T-helper 1 cell treated with Interleukin-12 subunit alpha and Interleukin-12 subunit beta and Interleukin-4 antibody, amounts not matched to agents 30 μg/mL and 1 μg/mL, for 36 hours (primary cell): ENCODE data around the gene TOP3A.
A peak's percentile ranks its signal among the peaks of the same experiment; 100 is the strongest.

Experiments used
- H3K27ac Mint-ChIP-seq: one replicate; pipeline ENCODE4 v1.8.0; 2021; ENCODE audit warnings: mild to moderate bottlenecking, mixed read lengths
- H3K27me3 Mint-ChIP-seq: one replicate; pipeline ENCODE4 v1.8.0; 2021; ENCODE audit warnings: low read depth, mixed read lengths
- H3K36me3 Mint-ChIP-seq: one replicate; pipeline ENCODE4 v1.8.0; 2021; ENCODE audit warnings: low read depth, mixed read lengths
- H3K4me1 Mint-ChIP-seq: one replicate; pipeline ENCODE4 v1.8.0; 2021; ENCODE audit warnings: low read depth, mixed read lengths
- H3K4me3 Mint-ChIP-seq: one replicate; pipeline ENCODE4 v1.8.0; 2021; ENCODE audit warnings: mild to moderate bottlenecking, moderate library complexity, mixed read lengths
- H3K9me3 Mint-ChIP-seq: one replicate; pipeline ENCODE4 v1.8.0; 2021; ENCODE audit warnings: mixed read lengths

Gene TOP3A

DNA sequence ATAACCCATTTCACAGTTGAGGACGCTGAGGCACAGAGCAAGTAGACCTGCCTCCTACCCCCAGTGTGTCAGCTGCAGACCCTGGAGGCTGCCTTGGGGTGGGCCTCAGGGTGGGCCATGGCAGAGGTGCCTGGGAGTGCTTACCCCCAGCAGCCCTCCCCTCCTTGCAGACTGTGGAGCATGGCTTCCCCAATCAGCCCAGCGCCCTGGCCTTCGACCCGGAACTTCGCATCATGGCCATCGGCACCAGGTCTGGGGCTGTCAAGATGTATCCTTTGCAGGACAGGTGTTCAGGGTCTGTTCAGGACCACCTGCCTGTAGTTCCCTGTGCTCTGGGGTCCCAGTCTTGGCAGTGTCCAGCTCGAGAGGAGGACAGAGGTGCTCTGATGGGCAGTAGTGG lies 85.0 kb downstream of the TOP3A start:
- Mint-ChIP-seq H3K9me3 (no peaks in the 10 kb centered on the region), H3K27ac (no peak overlapping the region), H3K36me3 (no peaks in the 10 kb centered on the region), H3K27me3 (no peaks in the 10 kb centered on the region), H3K4me3 (no peak overlapping the region), H3K4me1 (peaks cover 19% of the 10 kb centered on the region)

DNA sequence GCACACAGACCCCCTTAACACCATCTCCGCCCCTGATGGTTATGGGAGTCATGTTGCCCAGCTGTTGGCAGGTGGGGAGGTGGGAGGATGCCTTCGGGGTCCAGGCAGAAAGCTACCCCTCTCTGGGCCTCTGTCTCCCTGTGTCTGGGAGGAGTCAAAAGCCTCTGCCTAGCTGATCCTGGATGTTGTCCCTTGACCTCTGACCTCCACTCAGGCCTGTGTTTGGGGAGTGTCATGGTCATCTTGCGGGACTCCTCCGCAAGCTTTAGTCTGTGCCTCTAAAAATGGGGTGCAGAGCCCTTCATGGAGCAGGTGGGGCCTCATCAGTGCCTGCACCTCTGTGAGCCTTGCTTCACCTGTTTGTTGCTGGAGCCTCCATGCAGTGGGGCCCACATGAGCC lies 85.5 kb downstream of the TOP3A start:
- Mint-ChIP-seq H3K4me1 (peaks cover 20% of the 10 kb centered on the region), H3K4me3 (no peak overlapping the region), H3K27ac (no peak overlapping the region)

DNA sequence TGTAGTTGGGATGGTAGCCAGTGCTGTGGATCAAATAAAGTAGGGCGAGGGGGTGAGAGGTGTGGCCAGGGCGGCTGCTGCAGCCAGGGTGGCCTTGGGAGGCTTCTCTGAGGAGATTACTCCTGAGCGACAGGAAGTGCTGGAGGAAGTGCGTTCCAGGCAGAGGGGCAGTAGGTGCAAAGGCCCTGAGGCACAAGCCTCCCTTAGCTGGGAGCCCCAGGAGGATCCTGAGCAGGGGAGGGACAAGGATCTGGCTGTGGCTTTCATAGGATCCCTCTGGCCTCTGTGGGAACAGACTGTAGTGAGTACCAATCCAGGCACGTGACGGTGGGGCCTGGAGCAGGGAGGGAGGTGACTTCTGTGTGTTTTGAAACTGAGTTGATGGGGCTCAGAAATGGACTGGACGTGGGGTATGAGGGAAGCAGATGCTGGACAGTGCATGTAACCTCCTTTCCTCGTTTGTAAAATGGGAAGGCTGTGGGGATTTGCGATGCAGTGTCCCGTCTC lies 86.6 kb downstream of the TOP3A start:
- Mint-ChIP-seq H3K4me3 (no peak overlapping the region), H3K27me3 (no peaks in the 10 kb centered on the region), H3K27ac (no peak overlapping the region), H3K4me1 (peaks cover 20% of the 10 kb centered on the region), H3K9me3 (no peaks in the 10 kb centered on the region), H3K36me3 (no peaks in the 10 kb centered on the region)

More for the DNA sequence above, 85.5 kb downstream of the TOP3A start:
- Mint-ChIP-seq H3K9me3 (no peaks in the 10 kb centered on the region), H3K27me3 (no peaks in the 10 kb centered on the region), H3K36me3 (no peaks in the 10 kb centered on the region)

DNA sequence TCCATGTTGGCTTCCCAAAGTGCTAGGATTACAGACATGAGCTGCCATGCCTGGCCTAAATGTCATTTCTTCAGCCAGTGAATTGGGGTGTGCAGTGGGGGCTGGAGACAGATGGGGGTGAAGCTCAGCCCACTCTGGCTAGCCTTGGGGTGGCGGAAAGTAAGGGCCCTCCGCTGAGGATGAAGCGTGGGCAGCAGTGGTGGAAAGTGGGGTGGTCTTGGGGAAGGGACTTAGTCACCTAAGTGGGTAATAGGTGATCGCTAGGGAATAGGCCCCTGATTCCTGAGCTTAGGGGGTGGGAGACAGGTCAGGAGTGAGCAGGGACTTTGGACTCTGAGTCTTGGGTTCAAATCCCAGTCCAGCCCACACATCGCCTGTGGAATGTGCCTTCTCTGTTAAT lies 87.2 kb downstream of the TOP3A start:
- H3K27ac Mint-ChIP-seq: peak overlapping the region; percentile 2
- peaks cover 20% of the 10 kb centered on the region for H3K4me1 Mint-ChIP-seq
- no peak overlapping the region for H3K4me3 Mint-ChIP-seq
- H3K36me3 Mint-ChIP-seq: no peaks in the 10 kb centered on the region
- H3K27me3 Mint-ChIP-seq: no peaks in the 10 kb centered on the region
- no peaks in the 10 kb centered on the region for H3K9me3 Mint-ChIP-seq

DNA sequence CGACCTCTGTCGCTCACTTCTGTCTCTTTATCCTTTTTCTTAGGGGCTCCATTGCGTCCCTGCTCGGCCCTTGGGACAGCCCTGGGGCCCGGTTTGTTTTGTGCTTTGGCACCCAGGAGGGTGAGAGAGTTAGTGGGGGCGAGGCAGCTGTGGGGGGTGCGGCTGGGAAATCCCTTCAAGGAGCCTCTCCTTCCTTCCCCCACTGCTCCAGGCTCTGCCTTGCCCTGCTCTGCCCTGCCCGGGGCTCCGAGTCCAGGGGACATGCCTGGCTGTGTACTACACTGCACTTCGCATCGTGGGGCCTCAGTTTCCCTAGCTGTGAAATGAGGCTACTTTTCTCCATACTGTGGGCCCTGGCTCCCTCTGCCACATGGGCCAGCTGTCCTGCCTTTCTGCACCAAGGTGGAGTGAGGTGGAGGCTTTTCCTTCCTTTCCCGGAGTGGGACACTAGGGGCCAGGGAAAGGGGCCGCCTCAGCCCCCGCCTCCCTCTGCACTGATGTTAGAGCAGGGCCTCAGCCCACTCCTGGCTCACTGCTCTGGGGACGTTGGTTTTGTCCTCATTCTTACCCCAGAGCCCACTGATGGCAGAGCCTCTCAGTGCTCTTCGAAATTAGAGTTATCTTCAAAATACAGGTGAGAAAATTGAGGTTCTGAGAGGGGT lies 88.4 kb downstream of the TOP3A start:
- Mint-ChIP-seq H3K4me3 (peak overlapping the region; percentile 98), H3K27me3 (no peaks in the 10 kb centered on the region), H3K9me3 (no peaks in the 10 kb centered on the region), H3K36me3 (no peaks in the 10 kb centered on the region), H3K4me1 (peaks cover 20% of the 10 kb centered on the region), H3K27ac (peak overlapping the region; percentile 93)

DNA sequence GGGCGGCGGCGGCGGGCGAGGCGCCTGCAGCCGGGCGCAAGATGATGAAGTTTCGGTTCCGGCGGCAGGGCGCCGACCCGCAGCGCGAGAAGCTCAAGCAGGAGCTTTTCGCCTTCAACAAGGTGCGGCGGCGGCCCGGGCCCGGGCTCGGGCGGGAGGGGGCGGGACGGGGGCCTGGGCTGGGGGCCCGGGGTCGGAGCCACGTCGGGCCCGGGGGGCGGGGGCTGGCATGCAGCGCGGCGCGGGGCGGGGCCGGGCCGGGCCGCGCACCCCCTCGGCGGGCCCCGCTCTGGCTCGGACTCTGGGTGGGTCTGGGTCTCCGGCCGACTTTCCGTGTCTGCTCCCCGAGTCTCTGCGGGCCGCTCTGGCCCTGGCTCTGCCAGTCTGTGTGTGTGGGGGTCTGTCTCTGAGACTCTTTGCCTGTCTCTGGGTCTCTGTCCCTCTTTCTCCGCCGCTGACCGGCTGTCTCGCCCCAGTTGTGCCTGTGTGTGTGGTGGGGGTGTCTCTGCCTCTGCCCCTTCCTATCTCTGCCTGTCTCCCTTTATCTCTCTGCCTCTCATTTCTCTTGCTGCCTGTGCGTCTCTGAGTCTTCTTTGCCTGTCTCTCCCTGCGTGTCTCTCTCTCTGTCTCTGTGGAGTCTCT lies 89.0 kb downstream of the TOP3A start:
- Mint-ChIP-seq H3K27me3 (no peaks in the 10 kb centered on the region), H3K4me1 (peaks cover 20% of the 10 kb centered on the region), H3K27ac (peak overlapping the region; percentile 93), H3K4me3 (peak overlapping the region; percentile 98), H3K9me3 (no peaks in the 10 kb centered on the region), H3K36me3 (no peaks in the 10 kb centered on the region)

DNA sequence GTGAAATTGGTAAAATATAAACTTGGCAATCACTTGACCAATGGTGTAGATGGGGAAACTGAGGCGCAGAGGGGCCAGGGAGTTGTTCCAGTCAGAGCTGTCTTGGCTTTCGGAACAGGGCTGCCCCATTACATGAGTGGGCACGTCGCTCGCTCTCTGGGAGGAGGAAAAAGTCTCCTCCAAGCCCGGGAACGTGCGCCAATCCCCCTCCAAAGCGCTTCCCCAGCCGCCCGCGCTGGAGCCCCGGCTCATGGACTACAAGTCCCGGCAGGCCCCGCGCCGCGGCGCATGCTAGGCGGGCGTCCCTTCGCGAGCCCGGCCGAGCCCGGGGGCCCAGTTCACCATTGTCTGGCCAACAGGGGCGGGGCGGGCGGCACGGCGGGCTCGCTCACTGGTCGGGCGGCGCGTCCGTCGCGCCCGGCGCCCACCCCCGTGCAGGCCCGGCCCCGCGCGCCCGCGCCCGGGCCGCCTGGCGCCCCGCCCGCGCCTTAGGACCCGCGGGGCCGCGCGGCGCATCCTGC lies 89.6 kb downstream of the TOP3A start, which contains the start of gene LLGL1:
TSS of gene LLGL1 (plus strand) at position 515 of the 521 bp plus-strand sequence. CDS start 48 bp downstream, outside the sequence.
- Mint-ChIP-seq H3K36me3 (no peaks in the 10 kb centered on the region), H3K9me3 (no peaks in the 10 kb centered on the region), H3K4me3 (peak within 1 kb of the TSS; percentile 98), H3K27me3 (no peaks in the 10 kb centered on the region), H3K4me1 (peaks cover 20% of the 10 kb centered on the region), H3K27ac (peak within 1 kb of the TSS; percentile 93)

DNA sequence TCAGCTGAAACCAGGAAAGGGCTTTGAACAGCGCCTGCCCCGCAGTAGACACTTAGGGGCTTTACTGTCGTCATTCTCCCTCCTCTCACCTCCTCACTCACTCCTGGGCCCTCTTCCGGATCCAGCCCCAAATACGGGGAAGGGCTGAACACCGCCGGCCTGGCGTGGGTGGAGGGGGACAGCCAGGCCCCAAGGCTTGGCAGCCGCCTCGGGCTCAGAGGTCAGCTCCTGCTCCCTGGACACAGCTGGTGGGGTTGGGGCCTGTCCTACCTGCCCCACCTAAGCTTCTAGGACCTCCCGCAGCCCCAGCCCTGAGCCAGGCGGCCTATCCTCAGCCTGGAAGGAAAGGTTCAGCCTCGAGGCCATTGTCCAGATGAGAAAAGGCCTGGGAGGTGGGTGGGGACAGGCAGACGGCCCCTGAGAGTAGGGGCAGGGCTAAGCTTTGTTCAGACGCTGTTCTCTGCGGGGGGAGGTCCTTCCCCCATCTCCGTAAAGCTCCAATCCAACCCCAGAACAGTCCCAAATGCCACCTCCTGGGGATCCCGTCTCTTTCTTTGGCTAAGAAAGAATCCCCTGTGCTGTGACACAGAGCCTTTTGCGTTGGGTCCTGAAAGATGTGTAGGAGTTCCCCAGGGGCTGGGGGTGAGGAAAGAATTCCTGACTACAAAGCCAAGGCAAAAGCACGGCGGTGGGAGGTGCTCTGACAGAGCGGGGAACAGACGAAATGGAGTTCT lies 90.2 kb downstream of the TOP3A start:
- H3K4me1 Mint-ChIP-seq: peaks cover 20% of the 10 kb centered on the region
- no peaks in the 10 kb centered on the region for H3K9me3 Mint-ChIP-seq
- H3K36me3 Mint-ChIP-seq: no peaks in the 10 kb centered on the region
- no peak overlapping the region for H3K27ac Mint-ChIP-seq
- H3K4me3 Mint-ChIP-seq: peak overlapping the region; percentile 69
- H3K27me3 Mint-ChIP-seq: no peaks in the 10 kb centered on the region

DNA sequence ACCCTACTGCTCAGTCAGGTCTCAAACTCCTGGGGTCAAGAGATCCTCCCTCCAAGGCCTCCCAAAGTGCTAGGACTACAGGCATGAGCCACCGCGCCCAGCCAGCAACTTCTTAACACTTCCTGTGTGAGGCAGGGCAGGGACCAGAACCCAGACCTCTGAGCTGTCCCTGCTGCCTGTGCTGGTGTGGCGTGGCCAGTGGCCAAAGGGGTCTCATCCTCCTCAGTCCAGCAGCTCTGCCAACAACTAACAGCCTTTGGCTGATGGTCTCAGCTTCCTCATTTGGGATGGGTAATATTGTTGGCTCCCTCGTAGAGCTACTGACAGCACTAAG lies 90.8 kb downstream of the TOP3A start:
- Mint-ChIP-seq H3K4me1 (peaks cover 20% of the 10 kb centered on the region), H3K4me3 (no peak overlapping the region), H3K27me3 (no peaks in the 10 kb centered on the region), H3K9me3 (no peaks in the 10 kb centered on the region), H3K36me3 (no peaks in the 10 kb centered on the region), H3K27ac (no peak overlapping the region)
